PFSK-1 (cell line): ENCODE data around the gene CLIC3.

ENCODE experiments used
- FOXP2 ChIP-seq: optimal IDR thresholded peaks from 2 replicates; pipeline ENCODE3; 2011; ENCODE audit warnings: borderline replicate concordance, control low read depth, inconsistent platforms; ENCODE audit not compliant: insufficient read depth; ENCODE audit errors: extremely low read length, extremely low read depth
- POLR2AphosphoS5 ChIP-seq: IDR thresholded peaks from 2 replicates; pipeline ENCODE4 v1.6.1; 2012; ENCODE audit warnings: low read depth, mild to moderate bottlenecking, control low read depth, low read length, moderate library complexity
- REST ChIP-seq, 2 experiments: IDR thresholded peaks; 2 replicates each; pipeline versions ENCODE4 v1.6.1 to v1.8.0; 2011 to 2012; ENCODE audit warnings: low read depth in 2 of 2, low read length in 2 of 2, control low read depth in 1 of 2, inconsistent platforms in 1 of 2, mild to moderate bottlenecking in 1 of 2, moderate library complexity in 1 of 2; ENCODE audit not compliant: insufficient read depth in 1 of 2
- SIN3A ChIP-seq: IDR thresholded peaks from 2 replicates; pipeline ENCODE4 v1.6.1; 2012; ENCODE audit warnings: mild to moderate bottlenecking, low read length, moderate library complexity, borderline replicate concordance; ENCODE audit not compliant: insufficient read depth
- TAF1 ChIP-seq: IDR thresholded peaks from 2 replicates; pipeline ENCODE4 v1.6.1; 2012; ENCODE audit warnings: low read length, control low read depth, borderline replicate concordance; ENCODE audit not compliant: insufficient read depth

CLIC3 gene

GRCh38 chr9:136952876-136953770, 43.2 kb downstream of the CLIC3 start:
- TF ChIP-seq POLR2AphosphoS5 (no peak), TAF1 (no peak), FOXP2 (no peak), REST (IDR thresholded peaks at IDR 0.05; ENCODE audit: insufficient read depth in 1 of 2, low read depth in 2 of 2, low read length in 2 of 2) (no peak), SIN3A (no peak)

- TF ChIP-seq TAF1, result no peak
- TF ChIP-seq POLR2AphosphoS5, result no peak
- TF ChIP-seq SIN3A, result no peak
- no peak for TF ChIP-seq REST (IDR thresholded peaks at IDR 0.05; ENCODE audit: insufficient read depth in 1 of 2, low read depth in 2 of 2, low read length in 2 of 2)
- no peak for TF ChIP-seq FOXP2
These were observed 44.0 kb downstream of the CLIC3 start for GRCh38 chr9:136952321-136952850.

- no peak for TF ChIP-seq SIN3A
- no peak for TF ChIP-seq POLR2AphosphoS5
- TF ChIP-seq REST (IDR thresholded peaks at IDR 0.05; ENCODE audit: insufficient read depth in 1 of 2, low read depth in 2 of 2, low read length in 2 of 2), result no peak
- TF ChIP-seq TAF1, result no peak
- TF ChIP-seq FOXP2, result no peak
These were observed 44.6 kb downstream of the CLIC3 start, which contains the start of gene LCN12 for GRCh38 chr9:136951541-136952320. Gene LCN12 (plus strand): TSS chr9:136952273. CDS start chr9:136952328, 55 bp downstream.

GRCh38 chr9:136950656-136951276, 45.6 kb downstream of the CLIC3 start:
- TF ChIP-seq FOXP2 (no peak), TAF1 (no peak), REST (IDR thresholded peaks at IDR 0.05; ENCODE audit: insufficient read depth in 1 of 2, low read depth in 2 of 2, low read length in 2 of 2) (no peak), SIN3A (no peak), POLR2AphosphoS5 (no peak)
